Mammary epithelial cell (primary cell): ENCODE data around the gene GPRIN3.

Experiments used
- EZH2 ChIP-seq: IDR thresholded peaks from 2 replicates; pipeline ENCODE4 v1.6.1; 2012; ENCODE audit warnings: low read length, inconsistent platforms, borderline replicate concordance
- TF ChIP-seq, protein P1 (sequence below), 2 donors: IDR thresholded peaks in 1 of 2; conservative IDR thresholded peaks in 1 of 2; 2 replicates each; pipeline ENCODE4 v1.5.1; 2011 to 2012; ENCODE audit warnings: inconsistent platforms in 2 of 2, low read length in 2 of 2, mild to moderate bottlenecking in 2 of 2, control low read depth in 1 of 2, low read depth in 1 of 2; ENCODE audit not compliant: insufficient read depth in 1 of 2; ENCODE audit errors: extremely low read depth in 1 of 2

DNA sequence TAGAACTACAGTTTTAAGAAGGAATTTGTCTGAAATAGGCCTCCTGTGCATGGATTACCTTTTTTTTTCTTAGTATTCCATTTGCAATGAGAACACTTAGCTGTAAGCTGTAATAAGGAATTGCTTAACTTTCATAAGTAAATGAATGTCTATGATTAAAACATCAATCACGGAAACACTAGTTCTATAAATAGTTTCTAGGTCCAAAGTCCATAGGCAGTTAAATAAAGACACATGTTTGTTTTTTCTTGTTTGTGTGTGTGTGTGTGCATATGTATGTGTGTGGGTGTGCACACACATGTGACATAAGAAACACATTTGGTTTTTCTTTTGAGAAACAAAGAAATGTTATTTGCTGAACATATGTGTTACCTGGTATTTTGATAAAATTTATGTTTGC is 11.2 kb downstream of the GPRIN3 start:
- TF ChIP-seq EZH2, result no peak
- TF ChIP-seq, protein P1, sequence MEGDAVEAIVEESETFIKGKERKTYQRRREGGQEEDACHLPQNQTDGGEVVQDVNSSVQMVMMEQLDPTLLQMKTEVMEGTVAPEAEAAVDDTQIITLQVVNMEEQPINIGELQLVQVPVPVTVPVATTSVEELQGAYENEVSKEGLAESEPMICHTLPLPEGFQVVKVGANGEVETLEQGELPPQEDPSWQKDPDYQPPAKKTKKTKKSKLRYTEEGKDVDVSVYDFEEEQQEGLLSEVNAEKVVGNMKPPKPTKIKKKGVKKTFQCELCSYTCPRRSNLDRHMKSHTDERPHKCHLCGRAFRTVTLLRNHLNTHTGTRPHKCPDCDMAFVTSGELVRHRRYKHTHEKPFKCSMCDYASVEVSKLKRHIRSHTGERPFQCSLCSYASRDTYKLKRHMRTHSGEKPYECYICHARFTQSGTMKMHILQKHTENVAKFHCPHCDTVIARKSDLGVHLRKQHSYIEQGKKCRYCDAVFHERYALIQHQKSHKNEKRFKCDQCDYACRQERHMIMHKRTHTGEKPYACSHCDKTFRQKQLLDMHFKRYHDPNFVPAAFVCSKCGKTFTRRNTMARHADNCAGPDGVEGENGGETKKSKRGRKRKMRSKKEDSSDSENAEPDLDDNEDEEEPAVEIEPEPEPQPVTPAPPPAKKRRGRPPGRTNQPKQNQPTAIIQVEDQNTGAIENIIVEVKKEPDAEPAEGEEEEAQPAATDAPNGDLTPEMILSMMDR (conservative IDR thresholded peaks at IDR 0.05 in 1 of 2, IDR thresholded peaks at IDR 0.05 in 1 of 2; ENCODE audit: extremely low read depth in 1 of 2, insufficient read depth in 1 of 2, low read depth in 1 of 2, low read length in 2 of 2), result no peak
